GM21447 (cell line): ENCODE results near the gene TPRG1.

Source experiments
- ATAC-seq: cut with Tn5 transposase; IDR thresholded peaks from one replicate; pipeline ENCODE4 v1.9.1; 2021; ENCODE audit not compliant: unreplicated experiment

Gene TPRG1

GRCh38 chr3:189165092-189165612, 6.6 kb upstream of the TPRG1 start:
- no peak for ATAC-seq

- ATAC-seq, result no peak
Observed at GRCh38 chr3:189166321-189166720, 5.5 kb upstream of the TPRG1 start.

- ATAC-seq, result no peak
Observed at GRCh38 chr3:189167027-189167766, 4.6 kb upstream of the TPRG1 start.

- no peak for ATAC-seq
Observed at GRCh38 chr3:189168711-189169110, 3.1 kb upstream of the TPRG1 start.

- no peak for ATAC-seq
Observed at GRCh38 chr3:189169728-189170127, 2.0 kb upstream of the TPRG1 start.

GRCh38 chr3:189170559-189170958, 1.2 kb upstream of the TPRG1 start:
- ATAC-seq, result no peak

- no peak for ATAC-seq
Observed at GRCh38 chr3:189172668-189173419, 1.1 kb downstream of the TPRG1 start.

- ATAC-seq, result no peak
Observed at GRCh38 chr3:189184566-189184965, 12.8 kb downstream of the TPRG1 start.

- ATAC-seq, result no peak
Observed at GRCh38 chr3:189186101-189186500, 14.3 kb downstream of the TPRG1 start.

- no peak for ATAC-seq
Observed at GRCh38 chr3:189188466-189188865, 16.7 kb downstream of the TPRG1 start.

- no peak for ATAC-seq
Observed at GRCh38 chr3:189192725-189193124, 21.0 kb downstream of the TPRG1 start.

- ATAC-seq, result no peak
Observed at GRCh38 chr3:189195302-189195701, 23.5 kb downstream of the TPRG1 start.

GRCh38 chr3:189202106-189202505, 30.3 kb downstream of the TPRG1 start:
- no peak for ATAC-seq

- ATAC-seq, result no peak
Observed at GRCh38 chr3:189202583-189202982, 30.8 kb downstream of the TPRG1 start.

- no peak for ATAC-seq
Observed at GRCh38 chr3:189204167-189204866, 32.5 kb downstream of the TPRG1 start.

GRCh38 chr3:189204937-189205336, 33.2 kb downstream of the TPRG1 start:
- no peak for ATAC-seq

GRCh38 chr3:189210251-189210770, 38.5 kb downstream of the TPRG1 start:
- no peak for ATAC-seq

- ATAC-seq, result no peak
Observed at GRCh38 chr3:189212681-189213080, 40.9 kb downstream of the TPRG1 start.

GRCh38 chr3:189214651-189215050, 42.9 kb downstream of the TPRG1 start:
- no peak for ATAC-seq

- no peak for ATAC-seq
Observed at GRCh38 chr3:189222927-189223636, 51.3 kb downstream of the TPRG1 start.

- ATAC-seq, result no peak
Observed at GRCh38 chr3:189225431-189225830, 53.7 kb downstream of the TPRG1 start.
